Urinary bladder (tissue), 4 donors: ENCODE measurements around the gene PCDH19. TPM values are rescaled to one million over a fixed set of nuclear protein-coding genes. Genes with fewer than 3 reads are reported as not detected.
A peak's percentile ranks its signal among the peaks of the same experiment; 100 is the strongest.

ENCODE experiments used
- DNase-seq: peaks from one replicate; pipeline ENCODE4 v3.0.0-alpha.2; 2015; ENCODE audit errors: extremely low spot score
- H3K27ac ChIP-seq: one replicate; pipeline ENCODE4 v1.5.1; 2013; ENCODE audit warnings: low read depth, mild to moderate bottlenecking, moderate library complexity
- H3K36me3 ChIP-seq: one replicate; pipeline ENCODE4 v1.6.1; 2013; ENCODE audit warnings: mild to moderate bottlenecking, moderate library complexity; ENCODE audit not compliant: insufficient read depth
- H3K4me1 ChIP-seq: one replicate; pipeline ENCODE4 v1.6.1; 2013; ENCODE audit warnings: mild to moderate bottlenecking, moderate library complexity; ENCODE audit not compliant: insufficient read depth
- H3K4me3 ChIP-seq: one replicate; pipeline ENCODE4 v1.5.1; 2013; ENCODE audit warnings: low read depth, low read length
- WGBS: extraction: QIAGEN DNeasy Blood & Tissue Kit; methylation state at CpG from one replicate; pipeline ENCODE4 v1.1.7; 2013; 5-methylcytosine and 5-hydroxymethylcytosine counted together
- polyA plus RNA-seq: library from polyadenylated mRNA; stranded (reverse); fragments of 200-250 nt; gene quantifications from one replicate; pipeline ENCODE4 v1.2.3, GENCODE V29; 2013
- total RNA-seq: library from RNA; depleted of rRNA; stranded (reverse); fragments of >200 nt; gene quantifications from one replicate; pipeline ENCODE4 v1.2.3, GENCODE V29; 2014
- donor health status: healthy with polysubstance abuse.
- donor health status: healthy.

The PCDH19 gene
- total and polyA plus RNA-seq, 2 donors = 2.5 to 6.9 TPM

DNA sequence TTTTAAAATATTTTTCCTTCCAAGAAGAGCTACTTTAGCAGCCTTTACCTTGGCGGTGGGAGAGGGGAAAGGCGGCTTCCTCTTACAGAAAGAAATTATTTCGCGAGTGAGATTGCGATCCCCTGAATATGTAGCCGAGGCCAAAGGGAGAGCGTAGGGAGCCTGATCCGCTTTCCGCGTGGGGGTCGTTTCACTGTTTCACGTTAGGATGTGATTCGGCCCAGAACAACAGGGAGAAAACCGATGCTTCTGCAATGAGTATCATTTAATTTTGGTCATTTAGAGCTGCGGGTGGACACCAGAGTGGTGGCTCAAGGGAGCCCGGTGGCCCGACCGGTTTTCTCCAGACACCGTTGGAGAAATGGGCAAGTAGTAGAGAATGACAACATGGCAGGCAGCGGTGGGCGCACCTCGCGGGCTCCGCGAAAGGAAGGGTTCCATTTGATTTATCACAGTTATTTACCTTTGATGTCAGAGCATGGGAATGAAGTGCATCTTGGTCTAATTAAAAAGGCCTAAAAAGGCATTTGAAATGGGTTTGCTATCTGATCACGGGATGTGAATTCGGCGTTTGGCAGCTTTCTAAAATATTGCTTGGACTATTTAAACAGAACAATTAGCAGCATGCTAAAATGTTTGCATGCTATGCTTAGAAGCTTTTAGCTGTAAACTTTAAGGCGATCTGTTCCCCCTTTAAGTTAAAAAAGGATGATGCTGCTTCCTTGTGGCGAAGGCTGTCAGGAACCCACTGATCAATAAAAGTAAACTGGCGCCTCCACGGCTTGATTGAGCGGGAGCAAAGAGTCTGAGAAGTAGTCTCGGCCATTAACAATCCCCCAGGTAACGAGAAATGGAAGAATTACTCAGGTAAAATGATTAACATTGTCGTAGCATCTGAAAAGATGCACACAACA, 2.0 kb upstream of the PCDH19 start:
- Histone ChIP-seq H3K4me1 (no peaks in the 10 kb centered on the region), H3K4me3 (no peak overlapping the region), H3K27ac (no peak overlapping the region), H3K36me3 (no peaks in the 10 kb centered on the region)
- WGBS = 45% methylated on average over 36 of the region's 36 CpGs
- no peak for DNase-seq

DNA sequence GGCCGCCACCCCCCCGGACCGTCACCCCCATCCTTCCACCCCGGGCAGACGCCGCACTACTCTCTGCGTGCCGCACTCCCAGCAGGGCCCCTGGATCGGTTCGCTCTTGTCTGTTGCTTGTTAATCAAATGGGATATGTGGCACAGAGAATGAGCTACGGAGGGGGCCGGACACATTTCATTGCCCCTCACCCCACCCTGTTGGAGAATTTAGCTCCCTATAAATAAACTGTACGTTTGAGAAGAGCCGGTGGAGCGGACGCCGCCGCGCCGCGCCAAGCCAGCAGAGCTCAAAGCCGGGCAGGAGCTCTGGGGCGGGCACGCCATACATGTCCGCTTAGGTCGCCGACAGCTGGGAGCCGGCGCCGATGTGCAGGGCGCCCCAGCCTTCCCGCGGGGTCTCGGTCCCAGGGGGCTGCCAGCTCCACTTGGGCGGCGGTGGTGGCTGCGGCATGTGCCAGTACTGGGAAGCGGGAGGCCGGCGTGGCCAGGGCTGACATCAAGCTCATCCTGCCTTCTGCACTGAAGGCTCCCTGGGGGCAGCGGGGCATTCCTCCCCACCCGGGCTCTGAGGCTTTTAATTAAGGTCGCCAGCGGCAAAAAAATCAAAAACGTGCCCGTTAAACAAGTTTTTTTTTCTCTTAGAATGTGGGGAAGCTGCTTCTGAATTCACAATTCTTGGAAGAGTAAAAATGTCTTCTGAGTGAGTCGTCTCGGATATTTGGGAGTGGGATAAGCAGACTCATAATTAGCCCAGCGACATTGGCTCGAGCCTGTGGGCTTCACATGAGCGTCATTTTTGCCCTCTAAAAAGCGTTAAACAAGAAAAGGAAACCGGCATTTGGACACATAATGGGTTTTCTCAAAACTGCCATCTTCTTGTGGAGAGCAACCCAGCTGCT, 1.1 kb upstream of the PCDH19 start:
- no peak for DNase-seq
- no peak overlapping the region for H3K4me3 ChIP-seq
- H3K4me1 ChIP-seq = no peaks in the 10 kb centered on the region
- no peak overlapping the region for H3K27ac ChIP-seq
- no peaks in the 10 kb centered on the region for H3K36me3 ChIP-seq
- 6% methylated on average over 53 of the region's 53 CpGs for WGBS

DNA sequence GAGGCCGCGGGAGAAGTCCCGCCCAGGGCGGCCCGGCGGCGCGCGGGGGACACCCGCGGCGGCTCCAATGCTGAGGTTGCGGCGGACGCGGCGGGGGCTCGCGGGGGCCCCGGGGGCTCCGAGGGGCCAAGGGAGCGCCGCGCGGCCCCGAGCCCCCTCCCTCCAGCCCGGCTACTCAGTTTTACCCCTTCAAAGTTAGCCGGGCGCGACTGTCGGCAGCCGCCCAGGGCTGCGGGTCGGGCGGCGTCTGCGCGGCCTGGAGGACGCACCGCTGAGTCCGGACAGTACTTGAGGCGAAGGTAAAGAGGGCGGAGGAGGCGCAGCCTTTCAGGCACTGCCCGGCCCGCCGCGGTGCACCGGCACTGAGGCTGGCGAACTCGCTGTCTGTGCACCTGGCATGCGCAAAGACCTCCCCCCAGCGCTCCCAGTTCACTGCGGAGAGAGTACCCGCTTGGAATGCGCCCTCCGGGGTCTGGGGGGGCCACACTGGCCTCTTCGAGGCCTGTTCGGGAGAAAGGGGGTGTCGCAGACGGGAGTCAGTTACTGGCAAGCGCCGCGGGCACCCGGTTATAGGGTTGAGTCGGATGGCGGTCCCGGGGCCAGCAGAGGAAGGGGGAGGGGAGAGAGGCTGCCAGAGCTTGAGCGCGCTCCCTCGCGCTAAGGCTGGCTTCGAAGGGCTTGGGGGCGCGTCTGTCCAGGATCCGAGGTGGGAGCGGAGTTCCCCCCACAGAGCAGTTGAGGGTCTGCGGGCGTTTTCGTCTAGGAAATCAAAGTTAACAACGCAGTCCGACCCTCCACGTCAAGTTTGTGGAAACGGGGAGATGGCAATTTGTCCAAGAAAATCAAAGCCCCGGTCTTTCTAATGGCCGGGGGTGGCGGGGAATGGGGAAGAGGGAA, 1.1 kb downstream of the PCDH19 start:
- Histone ChIP-seq H3K36me3 (no peaks in the 10 kb centered on the region), H3K4me1 (no peaks in the 10 kb centered on the region), H3K4me3 (peak overlapping the region; percentile 46), H3K27ac (no peak overlapping the region)
- WGBS = 2% methylated on average over 78 of the region's 87 CpGs
- DNase-seq = no peak

DNA sequence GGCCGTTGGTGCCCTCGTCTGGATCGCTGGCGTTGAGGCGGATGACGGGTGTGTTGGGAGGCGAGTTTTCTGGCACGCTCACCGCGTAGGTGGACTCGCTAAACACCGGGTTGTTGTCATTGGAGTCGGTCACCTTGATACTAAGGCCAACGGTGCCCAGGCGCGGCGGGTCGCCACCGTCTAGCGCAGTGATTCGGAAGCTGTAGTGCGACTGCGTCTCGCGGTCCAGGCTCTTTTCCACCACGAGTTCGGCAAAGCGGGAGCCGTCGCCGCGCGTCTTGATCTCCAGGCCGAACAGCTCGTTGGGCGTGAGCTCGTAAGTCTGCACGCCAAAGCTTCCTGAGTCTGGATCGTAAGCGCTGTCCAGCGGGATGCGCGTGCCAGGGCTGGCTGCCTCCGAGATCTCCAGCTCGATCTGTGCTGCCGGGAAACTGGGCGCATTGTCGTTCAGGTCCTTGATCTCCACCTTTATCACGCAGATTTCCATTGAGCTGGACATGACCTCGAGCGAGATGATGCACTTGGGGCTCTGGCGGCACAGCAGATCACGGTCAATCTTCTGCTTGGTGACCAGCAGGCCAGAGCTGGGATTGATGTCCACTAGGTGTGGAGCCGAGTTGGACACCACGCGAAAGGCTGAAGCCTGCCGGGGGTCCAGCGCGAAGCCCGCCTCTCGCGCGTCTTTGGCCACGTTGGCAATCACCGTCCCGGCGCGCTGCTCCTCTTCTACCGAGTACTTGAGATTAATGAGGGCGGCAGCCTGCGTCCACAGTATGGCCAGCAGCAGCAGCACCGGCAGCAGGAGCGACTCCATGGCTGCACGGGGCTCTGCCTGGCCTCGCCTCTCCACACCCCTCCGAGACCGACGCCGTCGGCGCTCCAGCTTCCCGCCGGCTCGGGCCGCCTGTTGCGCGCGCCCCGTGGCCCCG, 2.0 kb downstream of the PCDH19 start:
- Histone ChIP-seq H3K36me3 (no peaks in the 10 kb centered on the region), H3K27ac (no peak overlapping the region), H3K4me1 (no peaks in the 10 kb centered on the region), H3K4me3 (peak overlapping the region; percentile 46)
- no peak for DNase-seq
- WGBS = 4% methylated on average over 90 of the region's 90 CpGs

DNA sequence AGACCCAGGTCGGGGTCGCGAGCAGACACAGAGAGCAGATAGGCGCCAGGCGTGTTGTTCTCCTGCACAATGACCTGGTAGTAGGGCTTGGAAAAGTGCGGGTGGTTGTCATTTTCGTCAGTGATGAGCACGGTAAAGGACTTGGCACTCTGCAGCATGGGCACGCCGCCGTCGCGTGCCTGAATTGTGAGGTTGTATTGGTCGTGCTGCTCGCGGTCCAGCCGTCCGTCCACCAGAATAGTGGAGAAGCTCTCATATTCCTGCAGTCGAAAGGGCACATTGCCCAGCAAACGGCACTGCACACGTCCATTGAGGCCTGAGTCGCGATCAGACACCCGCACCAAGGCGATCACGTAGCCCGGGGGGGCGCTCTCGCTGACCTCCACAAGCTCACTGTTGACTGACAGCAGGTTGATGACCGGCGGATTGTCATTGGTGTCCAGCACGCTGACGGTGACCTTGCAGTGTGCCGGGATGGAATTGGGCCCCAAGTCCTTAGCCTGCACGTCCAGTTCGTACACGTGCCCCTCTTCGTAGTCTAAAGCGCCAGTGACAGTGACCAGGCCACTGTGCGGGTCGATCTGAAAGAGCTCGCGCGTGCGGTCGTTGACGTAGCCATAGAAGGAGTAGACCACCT, 2.8 kb downstream of the PCDH19 start:
- Histone ChIP-seq H3K4me1 (no peaks in the 10 kb centered on the region), H3K4me3 (no peak overlapping the region), H3K27ac (no peak overlapping the region), H3K36me3 (no peaks in the 10 kb centered on the region)
- DNase-seq = no peak
- WGBS = 35% methylated on average over 47 of the region's 47 CpGs

DNA sequence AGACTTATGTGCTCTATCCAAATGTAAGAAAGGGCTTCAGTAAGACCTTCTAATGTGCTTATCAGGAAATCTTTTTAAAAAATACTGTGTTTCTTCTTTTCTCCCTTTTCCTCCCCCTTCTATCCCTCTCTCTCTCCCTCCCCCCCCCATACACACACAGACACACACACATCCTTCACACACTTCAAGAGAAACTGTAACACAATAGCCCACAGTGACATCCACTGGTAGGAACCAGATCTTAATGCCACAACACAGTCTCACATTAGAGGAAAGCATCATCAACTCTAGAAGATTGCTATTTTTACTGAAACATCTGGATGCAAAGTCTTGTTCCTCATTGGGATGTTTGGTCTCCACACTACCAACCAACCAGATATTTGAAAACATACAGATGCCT, 4.6 kb downstream of the PCDH19 start:
- H3K4me3 ChIP-seq = no peak overlapping the region
- DNase-seq = no peak
- no peaks in the 10 kb centered on the region for H3K4me1 ChIP-seq
- no peaks in the 10 kb centered on the region for H3K36me3 ChIP-seq
- no peak overlapping the region for H3K27ac ChIP-seq

DNA sequence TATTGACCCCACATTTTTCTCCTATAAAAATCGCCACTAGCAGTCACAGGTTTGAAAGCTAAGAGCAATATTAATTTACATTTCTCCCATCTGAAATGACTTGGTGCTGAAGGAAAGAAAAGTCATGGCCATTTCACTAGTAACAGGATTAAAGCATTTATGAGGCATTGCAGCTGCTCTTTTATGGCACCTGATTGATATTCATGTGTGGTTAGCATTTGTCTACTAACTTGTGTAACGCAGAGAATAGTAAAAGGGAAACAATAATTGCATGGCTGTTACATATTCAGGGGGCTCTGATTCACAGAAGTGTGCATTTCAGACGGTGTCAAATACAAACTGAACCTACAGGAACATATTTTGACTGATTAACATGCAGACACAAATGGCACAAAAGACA, 5.2 kb downstream of the PCDH19 start:
- Histone ChIP-seq H3K36me3 (no peaks in the 10 kb centered on the region), H3K4me3 (no peak overlapping the region), H3K27ac (no peak overlapping the region), H3K4me1 (no peaks in the 10 kb centered on the region)
- 64% methylated on average over 3 of the region's 3 CpGs for WGBS
- DNase-seq = no peak

DNA sequence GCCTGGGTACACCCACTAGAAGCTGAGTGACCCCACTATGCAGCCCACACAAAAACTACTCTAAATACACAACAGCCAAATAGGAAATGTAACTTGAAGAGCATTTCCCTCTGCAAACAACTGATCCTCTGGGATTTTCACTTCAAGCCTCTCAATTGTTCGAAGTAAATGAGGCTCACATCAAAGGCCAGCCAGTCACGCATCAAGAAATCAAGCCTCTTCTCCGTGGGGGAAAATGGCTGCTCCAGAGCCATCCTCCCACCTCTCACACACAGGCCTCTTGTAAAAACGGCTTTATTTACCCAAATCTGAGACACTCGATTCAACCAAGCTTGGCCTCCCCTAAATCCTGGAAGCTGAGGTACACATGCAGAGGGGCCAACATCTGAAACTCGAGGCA, 14.3 kb downstream of the PCDH19 start:
- Histone ChIP-seq H3K4me3 (no peak overlapping the region), H3K27ac (no peak overlapping the region), H3K4me1 (no peaks in the 10 kb centered on the region), H3K36me3 (no peaks in the 10 kb centered on the region)
- WGBS = 52% methylated on average over 6 of the region's 6 CpGs
- no peak for DNase-seq

DNA sequence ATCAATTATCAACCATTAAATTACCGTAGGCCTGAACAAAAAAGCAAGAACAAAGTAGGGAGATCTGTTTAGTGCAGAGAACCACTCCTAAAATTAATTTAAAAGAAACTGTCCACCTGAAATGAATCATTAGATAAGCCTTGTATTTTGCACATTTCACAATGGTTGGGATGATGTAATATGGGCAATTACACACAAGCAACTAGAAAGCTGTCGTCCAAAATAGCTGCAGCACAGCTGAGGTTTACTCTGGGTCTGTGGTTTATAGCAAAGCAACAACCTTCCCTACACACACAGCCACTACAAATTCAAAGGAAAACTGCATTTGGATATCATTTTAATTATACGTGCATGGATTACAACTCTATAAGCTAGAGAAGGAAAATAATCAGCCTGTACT, 28.5 kb downstream of the PCDH19 start:
- Histone ChIP-seq H3K27ac (no peak overlapping the region), H3K4me3 (no peak overlapping the region), H3K4me1 (no peaks in the 10 kb centered on the region), H3K36me3 (no peaks in the 10 kb centered on the region)
- WGBS = 80% methylated on average over 3 of the region's 3 CpGs
- no peak for DNase-seq

DNA sequence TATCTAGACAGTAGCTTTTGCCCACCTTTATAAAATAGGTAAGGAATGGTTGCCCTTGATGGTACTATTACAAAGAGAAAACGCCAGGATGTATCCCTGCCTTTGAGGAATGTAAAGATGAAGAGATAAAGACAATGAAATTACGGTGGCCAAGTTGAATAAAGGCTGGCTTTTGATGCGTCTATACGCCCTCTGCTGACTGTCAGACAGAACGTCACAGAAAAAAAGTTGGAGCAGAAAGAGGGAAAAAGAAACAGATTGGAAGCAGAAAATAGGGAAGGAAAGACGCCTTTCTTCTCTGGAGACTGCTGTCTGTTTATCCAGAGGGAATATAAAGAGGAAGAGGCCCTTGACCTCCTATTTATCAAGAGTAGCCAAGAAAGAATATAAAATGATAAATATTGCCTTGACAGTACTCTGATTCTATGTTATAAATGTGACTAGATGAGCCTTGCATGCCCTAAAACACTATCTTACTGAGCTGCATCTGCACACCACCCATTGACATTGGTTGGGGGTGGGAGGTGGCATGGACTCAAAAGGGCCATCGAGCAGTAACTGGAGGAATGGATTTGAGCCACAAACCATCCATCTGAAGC, 30.6 kb downstream of the PCDH19 start:
- Histone ChIP-seq H3K4me1 (no peaks in the 10 kb centered on the region), H3K36me3 (no peaks in the 10 kb centered on the region), H3K4me3 (no peak overlapping the region), H3K27ac (no peak overlapping the region)
- peak; percentile 5 for DNase-seq
- whole genome bisulfite sequencing = 12% methylated on average over 7 of the region's 7 CpGs

DNA sequence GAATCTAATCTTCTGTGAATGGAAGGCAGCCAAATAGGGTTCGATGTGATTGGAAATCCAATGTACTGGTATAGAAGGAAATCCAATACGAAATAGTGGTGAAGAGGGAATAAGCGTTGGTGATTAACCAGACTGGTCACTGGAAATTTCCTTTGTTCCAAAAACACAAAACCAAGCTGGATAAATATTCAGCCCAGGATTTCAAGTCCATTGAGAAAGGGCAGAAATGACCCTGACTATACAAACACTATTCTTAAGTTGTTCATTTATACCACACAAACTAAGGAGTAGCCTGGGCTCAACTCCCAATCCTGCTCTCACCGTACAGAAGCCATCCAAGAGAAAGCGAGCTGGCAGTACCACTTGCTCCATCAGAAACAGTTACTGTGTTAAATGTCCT, 32.2 kb downstream of the PCDH19 start:
- Histone ChIP-seq H3K27ac (no peak overlapping the region), H3K36me3 (no peaks in the 10 kb centered on the region), H3K4me3 (no peak overlapping the region), H3K4me1 (no peaks in the 10 kb centered on the region)
- DNase-seq = no peak
- 90% methylated on average over 5 of the region's 5 CpGs for WGBS

DNA sequence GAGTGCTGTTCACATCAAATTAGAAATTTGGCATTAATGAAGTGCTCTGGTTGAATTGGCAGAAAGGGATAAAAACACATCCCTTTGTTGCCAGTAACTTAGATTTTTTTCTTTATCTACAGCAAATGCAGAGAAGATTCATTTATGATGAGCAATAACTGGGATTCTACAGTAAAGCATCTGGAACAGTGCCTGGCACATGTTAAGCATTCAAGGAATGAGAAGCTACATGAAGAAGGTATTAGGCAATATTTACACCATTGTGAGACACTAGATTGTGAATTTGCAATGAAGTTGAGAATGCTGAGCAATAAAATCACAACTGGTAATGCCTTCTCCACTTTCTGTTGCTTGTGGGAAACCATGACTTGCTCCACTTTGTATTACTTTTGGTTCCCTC, 33.5 kb downstream of the PCDH19 start:
- Histone ChIP-seq H3K4me3 (no peak overlapping the region), H3K36me3 (no peaks in the 10 kb centered on the region), H3K4me1 (no peaks in the 10 kb centered on the region), H3K27ac (no peak overlapping the region)
- DNase-seq = no peak
